Neural crest cell (in vitro differentiated cells): ENCODE results near the gene TMBIM1. TPM values are rescaled to one million over a fixed set of nuclear protein-coding genes. Genes with fewer than 3 reads are reported as not detected.

Experiments
- DNase-seq: peaks from one replicate; pipeline ENCODE4 v3.0.0; 2021; ENCODE audit warnings: low read depth, mixed read lengths, low spot score
- H3K27ac Mint-ChIP-seq: one replicate; pipeline ENCODE4 v1.8.0; 2021; ENCODE audit warnings: mild to moderate bottlenecking, mixed read lengths; ENCODE audit not compliant: unreplicated experiment
- H3K27me3 Mint-ChIP-seq: 2 replicates; pipeline ENCODE4 v1.8.0; 2021; ENCODE audit warnings: low read depth, mild to moderate bottlenecking, mixed read lengths
- H3K36me3 Mint-ChIP-seq: 2 replicates; pipeline ENCODE4 v1.8.0; 2021; ENCODE audit warnings: low read depth, mild to moderate bottlenecking, mixed read lengths
- H3K4me1 Mint-ChIP-seq: 2 replicates; pipeline ENCODE4 v1.8.0; 2021; ENCODE audit warnings: mixed read lengths
- H3K4me3 Mint-ChIP-seq: one replicate; pipeline ENCODE4 v1.8.0; 2021; ENCODE audit warnings: mild to moderate bottlenecking, mixed read lengths
- H3K9me3 Mint-ChIP-seq: 2 replicates; pipeline ENCODE4 v1.8.0; 2021; ENCODE audit warnings: mixed read lengths
- CTCF ChIP-seq: fragments of 200-600 bp; sonication (generic); conservative IDR thresholded peaks from 2 replicates; pipeline ENCODE4 v1.5.0; 2021; ENCODE audit warnings: antibody characterized with exemption, mild to moderate bottlenecking
- total RNA-seq: library from RNA; stranded (reverse); gene quantifications from 2 replicates; pipeline ENCODE4 v1.2.1, GENCODE V29; 2021

The TMBIM1 gene
- total RNA-seq, 1 donor from 2014 or later, result 8.5 TPM

GRCh38 chr2:218293715-218294429, 1.6 kb upstream of the TMBIM1 start:
- TF ChIP-seq CTCF, result no peak
- H3K36me3 Mint-ChIP-seq, result no peaks in the 10 kb centered on the region
- peak overlapping the region; percentile 12 for H3K4me3 Mint-ChIP-seq
- H3K9me3 Mint-ChIP-seq, result no peaks in the 10 kb centered on the region
- no peaks in the 10 kb centered on the region for H3K27me3 Mint-ChIP-seq
- H3K4me1 Mint-ChIP-seq, result peaks cover 25% of the 10 kb centered on the region
- DNase-seq, result no peak
- H3K27ac Mint-ChIP-seq, result no peak overlapping the region

- no peak for TF ChIP-seq CTCF
- Mint-ChIP-seq H3K9me3 (no peaks in the 10 kb centered on the region), H3K27ac (no peak overlapping the region), H3K36me3 (no peaks in the 10 kb centered on the region), H3K4me1 (peaks cover 30% of the 10 kb centered on the region), H3K27me3 (no peaks in the 10 kb centered on the region), H3K4me3 (peak overlapping the region; percentile 19)
- no peak for DNase-seq
Measured at GRCh38 chr2:218291318-218292047, 820 bp downstream of the TMBIM1 start.

DNA sequence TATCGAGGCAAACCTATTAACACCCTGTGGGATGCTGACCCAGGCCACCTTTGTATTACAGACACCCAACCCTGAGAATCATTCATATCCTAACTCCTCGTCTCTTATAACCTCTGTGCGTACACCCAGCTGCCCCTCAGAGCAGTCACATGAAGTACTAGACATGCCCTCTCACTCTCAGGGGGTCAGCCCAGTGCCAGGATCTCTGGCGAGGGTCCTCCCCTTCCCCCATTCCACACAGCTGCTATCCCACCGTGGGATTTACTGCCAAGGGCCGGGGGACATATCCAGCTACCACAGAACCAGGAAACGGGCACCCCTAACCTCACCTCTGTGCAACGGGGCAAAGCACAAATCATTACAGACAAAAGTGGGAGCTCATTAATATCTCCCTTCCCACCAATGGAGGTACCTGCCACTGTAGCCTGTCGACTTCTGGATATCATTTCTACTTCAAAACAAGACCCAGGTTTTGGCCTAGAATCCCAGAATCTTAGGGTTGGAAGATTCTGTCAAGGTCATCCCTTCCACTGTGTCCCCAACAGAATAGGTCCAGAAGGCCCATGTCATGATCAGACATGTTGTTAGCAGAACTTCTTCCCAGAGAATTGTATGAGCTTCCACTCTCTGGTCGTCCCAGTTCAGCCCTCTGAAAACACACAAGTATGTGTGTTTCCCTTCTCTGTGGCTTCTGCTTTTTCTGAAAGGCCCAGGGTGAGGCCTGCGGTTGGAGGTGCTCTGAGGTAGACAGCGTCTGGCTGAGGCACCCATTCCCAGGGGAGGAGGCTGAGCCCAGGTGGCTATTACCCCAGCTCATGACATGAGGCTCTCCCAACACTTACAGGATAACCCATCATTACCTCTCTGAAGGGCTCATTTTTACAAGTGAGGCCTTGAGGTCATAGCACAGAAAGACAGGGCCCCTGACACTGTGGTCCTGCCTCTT, 1.7 kb downstream of the TMBIM1 start:
- Mint-ChIP-seq H3K9me3 (no peaks in the 10 kb centered on the region), H3K27ac (no peak overlapping the region), H3K4me1 (peaks cover 34% of the 10 kb centered on the region), H3K27me3 (no peaks in the 10 kb centered on the region), H3K36me3 (no peaks in the 10 kb centered on the region), H3K4me3 (no peak overlapping the region)
- no peak for DNase-seq
- TF ChIP-seq CTCF, result no peak

- Mint-ChIP-seq H3K4me1 (peaks cover 34% of the 10 kb centered on the region), H3K4me3 (peak overlapping the region; percentile 17), H3K9me3 (no peaks in the 10 kb centered on the region), H3K27me3 (no peaks in the 10 kb centered on the region), H3K27ac (no peak overlapping the region), H3K36me3 (no peaks in the 10 kb centered on the region)
- no peak for TF ChIP-seq CTCF
- no peak for DNase-seq
Measured at GRCh38 chr2:218289639-218290315, 2.5 kb downstream of the TMBIM1 start.
